ENCODE data around the gene SNX13.

DNA sequence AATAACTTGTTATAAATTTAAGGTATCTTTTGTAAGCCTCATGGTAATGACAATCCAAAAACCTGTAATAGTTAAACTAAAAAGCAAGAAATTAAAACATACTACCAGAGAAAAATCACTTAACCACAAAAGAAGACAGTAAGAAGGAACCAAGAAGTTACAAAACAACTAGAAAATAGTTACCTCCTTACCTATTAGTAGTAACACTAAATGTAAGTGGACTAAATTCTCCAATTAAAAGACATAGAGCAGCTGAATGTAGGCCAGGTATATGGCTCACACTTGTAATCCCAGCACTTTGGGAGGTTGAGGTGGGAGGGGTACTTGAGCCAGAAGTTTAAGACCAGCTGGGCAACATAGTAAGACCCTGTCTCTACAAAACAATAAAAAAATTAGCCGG is 84.0 kb downstream of the SNX13 start:
- TF ChIP-seq, protein P1, sequence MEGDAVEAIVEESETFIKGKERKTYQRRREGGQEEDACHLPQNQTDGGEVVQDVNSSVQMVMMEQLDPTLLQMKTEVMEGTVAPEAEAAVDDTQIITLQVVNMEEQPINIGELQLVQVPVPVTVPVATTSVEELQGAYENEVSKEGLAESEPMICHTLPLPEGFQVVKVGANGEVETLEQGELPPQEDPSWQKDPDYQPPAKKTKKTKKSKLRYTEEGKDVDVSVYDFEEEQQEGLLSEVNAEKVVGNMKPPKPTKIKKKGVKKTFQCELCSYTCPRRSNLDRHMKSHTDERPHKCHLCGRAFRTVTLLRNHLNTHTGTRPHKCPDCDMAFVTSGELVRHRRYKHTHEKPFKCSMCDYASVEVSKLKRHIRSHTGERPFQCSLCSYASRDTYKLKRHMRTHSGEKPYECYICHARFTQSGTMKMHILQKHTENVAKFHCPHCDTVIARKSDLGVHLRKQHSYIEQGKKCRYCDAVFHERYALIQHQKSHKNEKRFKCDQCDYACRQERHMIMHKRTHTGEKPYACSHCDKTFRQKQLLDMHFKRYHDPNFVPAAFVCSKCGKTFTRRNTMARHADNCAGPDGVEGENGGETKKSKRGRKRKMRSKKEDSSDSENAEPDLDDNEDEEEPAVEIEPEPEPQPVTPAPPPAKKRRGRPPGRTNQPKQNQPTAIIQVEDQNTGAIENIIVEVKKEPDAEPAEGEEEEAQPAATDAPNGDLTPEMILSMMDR (conservative IDR thresholded peaks at IDR 0.05 in 1 of 2, IDR thresholded peaks at IDR 0.05 in 1 of 2; ENCODE audit: extremely low read depth in 1 of 2, insufficient read depth in 1 of 2, low read depth in 1 of 2, low read length in 2 of 2), result no peak
- TF ChIP-seq EZH2 (IDR thresholded peaks at IDR 0.05; ENCODE audit: borderline replicate concordance, low read length), result no peak

Measured in mammary epithelial cell (primary cell).